B cell (primary cell): Measurements from ENCODE around the gene FBXL13. TPM values are rescaled to one million over a fixed set of nuclear protein-coding genes. Genes with fewer than 3 reads are reported as not detected.

Experiments
- polyA plus RNA-seq: library from polyadenylated mRNA; depleted of rRNA; stranded (reverse); fragments of >200 nt; gene quantifications from 2 replicates; pipeline ENCODE4 v1.2.3, GENCODE V29; 2012
- small RNA-seq: library from RNA; depleted of rRNA; stranded (forward); fragments of <200 nt; gene quantifications from one replicate; pipeline ENCODE3, GENCODE V24; 2012; ENCODE audit warnings: low replicate concordance, low read depth; ENCODE audit not compliant: insufficient read length
- total RNA-seq, 2 donors: library from RNA; stranded (reverse); fragments of 120-200 nt in 1 of 2; gene quantifications; 1 replicate in 1 of 2; 2 replicates in 1 of 2; pipeline versions ENCODE4 v1.2.3 to v1.2.4, GENCODE V29; 2013 to 2022

The FBXL13 gene
- total and polyA plus RNA-seq, 2 donors (not counting 1 experiment from before 2014, with no cell fraction given) = 0.22 to 4.0 TPM

Small RNA genes lying within 50 kb of the gene (small RNA-seq; reads per million reads assigned to genes)
- gene RNU6-1136P = not detected

Other genes with a start within 250 kb of the FBXL13 start
- 0.53 and 0.86 TPM in 2 replicates for gene LRRC17, start 161.8 kb downstream of the FBXL13 start, total RNA-seq
- gene LRRC17, start 161.8 kb downstream of the FBXL13 start, polyA plus RNA-seq = 1.1 and 1.4 TPM in 2 replicates
- 24.2 and 28.0 TPM in 2 replicates for gene ARMC10, start 344 bp upstream of the FBXL13 start, total RNA-seq
- gene ARMC10, start 344 bp upstream of the FBXL13 start, polyA plus RNA-seq = 7.3 and 8.4 TPM in 2 replicates
- 20.7 and 22.8 TPM in 2 replicates for gene NAPEPLD, start 74.3 kb upstream of the FBXL13 start, total RNA-seq
- 3.8 and 3.9 TPM in 2 replicates for gene NAPEPLD, start 74.3 kb upstream of the FBXL13 start, polyA plus RNA-seq
- 70.9 and 72.8 TPM in 2 replicates for gene PMPCB, start 222.6 kb upstream of the FBXL13 start, total RNA-seq
- 61.9 and 80.3 TPM in 2 replicates for gene PMPCB, start 222.6 kb upstream of the FBXL13 start, polyA plus RNA-seq